GM19438 (cell line): ENCODE data around the gene SPATA31E1.
"Not testable (repeated sequence)": the region's sequence is repeated elsewhere in the genome, so short reads cannot be mapped to it uniquely, and the experiment has no call there.

Source experiments
- ATAC-seq: cut with Tn5 transposase; IDR thresholded peaks from one replicate; pipeline ENCODE4 v1.9.1; 2021; ENCODE audit warnings: low read depth; ENCODE audit not compliant: unreplicated experiment

Gene SPATA31E1

GRCh38 chr9:87919013-87919412 is 36.3 kb downstream of the SPATA31E1 start:
- not testable (repeated sequence) for ATAC-seq

GRCh38 chr9:87921561-87921960 is 38.9 kb downstream of the SPATA31E1 start:
- ATAC-seq: not testable (repeated sequence)

- not testable (repeated sequence) for ATAC-seq
Observed at GRCh38 chr9:87923012-87923411, 40.3 kb downstream of the SPATA31E1 start.

GRCh38 chr9:87924851-87925250 is 42.2 kb downstream of the SPATA31E1 start:
- ATAC-seq: not testable (repeated sequence)

- ATAC-seq: not testable (repeated sequence)
Observed at GRCh38 chr9:87929152-87929551, 46.5 kb downstream of the SPATA31E1 start.

GRCh38 chr9:87934444-87934843 is 51.8 kb downstream of the SPATA31E1 start:
- not testable (repeated sequence) for ATAC-seq

- ATAC-seq: not testable (repeated sequence)
Observed at GRCh38 chr9:87937352-87937751, 54.7 kb downstream of the SPATA31E1 start.

- not testable (repeated sequence) for ATAC-seq
Observed at GRCh38 chr9:87937918-87938317, 55.2 kb downstream of the SPATA31E1 start.

- not testable (repeated sequence) for ATAC-seq
Observed at GRCh38 chr9:87938336-87938735, 55.7 kb downstream of the SPATA31E1 start.
